Activated T-helper 1 cell treated with Interleukin-2 at 50 U/mL for 16 hours (primary cell): Measurements from ENCODE around the gene MATK.
"Not testable (repeated sequence)": the region's sequence is repeated elsewhere in the genome, so short reads cannot be mapped to it uniquely, and the experiment has no call there.

Experiments used
- DNase-seq: peaks from one replicate; pipeline ENCODE4 v3.0.0-alpha.2; 2020; ENCODE audit warnings: low read depth

Gene MATK

DNA sequence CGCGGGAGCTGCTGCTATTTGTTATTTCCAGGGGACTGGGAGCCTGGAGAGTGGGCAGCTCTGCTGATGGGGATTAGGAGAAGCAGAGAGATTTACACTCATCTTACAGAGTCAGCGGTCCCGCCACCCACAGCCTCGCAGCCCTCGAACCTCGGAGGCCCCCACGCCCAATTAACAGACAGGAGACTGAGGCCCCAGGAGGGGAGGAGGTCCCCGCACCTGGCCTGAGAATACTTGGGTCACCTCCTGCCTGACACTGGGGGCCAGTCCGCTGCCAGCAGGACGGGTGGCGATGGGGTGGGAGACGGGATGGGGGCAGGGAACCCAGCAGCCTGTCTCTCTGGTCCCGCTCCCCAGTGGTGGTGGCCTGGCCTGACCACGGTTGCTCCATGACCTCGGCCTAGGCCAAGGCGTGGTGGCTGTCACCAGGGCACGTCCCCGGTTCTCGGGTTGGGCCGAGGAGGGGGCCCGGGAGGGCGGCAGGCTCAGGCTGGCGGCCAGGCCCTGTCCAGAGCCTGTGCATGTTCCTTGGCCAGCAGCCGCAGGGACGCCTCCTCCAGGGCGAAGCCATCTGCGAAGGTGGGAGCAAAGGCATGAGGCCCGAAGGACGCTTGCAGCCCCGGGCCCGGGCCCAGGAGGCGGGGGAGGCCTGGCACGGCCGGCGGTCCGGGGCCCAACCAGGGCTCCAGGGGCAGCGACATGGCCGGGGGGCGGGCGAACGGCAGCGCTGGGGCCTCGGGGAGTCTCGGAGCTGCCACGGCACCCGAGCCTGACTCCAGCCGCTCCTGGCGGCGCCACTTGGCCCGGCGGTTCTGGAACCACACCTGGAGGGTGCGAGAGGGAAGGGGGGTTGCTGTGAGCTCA is 15.8 kb downstream of the MATK start:
- DNase-seq: no peak

GRCh38 chr19:3769494-3769893 is 16.7 kb downstream of the MATK start:
- no peak for DNase-seq

DNA sequence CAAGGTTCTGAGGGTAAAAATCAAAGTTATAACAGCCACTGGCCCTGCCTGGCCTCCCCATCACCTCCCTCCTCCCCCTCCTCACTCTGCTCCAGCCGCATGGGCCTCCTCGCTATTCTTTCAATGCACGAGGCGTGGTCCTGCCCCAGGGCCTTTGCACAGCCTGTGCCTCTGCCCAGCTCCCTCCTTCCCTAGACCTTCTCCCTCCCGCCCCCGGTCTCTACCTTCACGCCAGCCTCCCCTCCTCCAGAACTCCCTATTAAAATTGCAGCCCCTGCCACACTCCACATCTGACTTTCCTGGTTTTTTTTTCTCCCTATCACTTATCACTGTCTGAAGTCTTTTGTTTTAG is 17.5 kb downstream of the MATK start:
- DNase-seq: no peak

- no peak for DNase-seq
Measured at GRCh38 chr19:3768015-3768747, 18.0 kb downstream of the MATK start.

- no peak for DNase-seq
Measured at GRCh38 chr19:3767050-3767449, 19.1 kb downstream of the MATK start.

GRCh38 chr19:3766520-3766919 is 19.7 kb downstream of the MATK start:
- DNase-seq: no peak

DNA sequence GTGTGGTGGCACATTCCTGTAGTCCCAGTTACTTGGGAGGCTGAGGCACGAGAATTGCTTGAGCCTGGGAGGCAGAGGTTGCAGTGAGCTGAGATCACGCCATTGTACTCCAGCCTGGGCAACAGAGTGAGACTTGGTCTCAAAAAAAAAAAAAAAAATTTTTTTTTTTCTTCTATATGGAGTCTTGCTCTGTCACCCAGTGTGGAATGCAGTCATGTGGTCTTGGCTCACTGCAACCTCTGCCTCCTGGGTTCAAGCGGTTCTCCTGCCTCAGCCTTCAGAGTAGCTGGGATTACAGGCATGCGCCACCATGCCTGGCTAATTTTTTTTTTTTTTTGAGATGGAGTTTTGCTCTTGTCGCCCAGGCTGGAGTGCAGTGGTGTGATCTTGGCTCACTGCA is 20.4 kb downstream of the MATK start:
- DNase-seq: not testable (repeated sequence)

DNA sequence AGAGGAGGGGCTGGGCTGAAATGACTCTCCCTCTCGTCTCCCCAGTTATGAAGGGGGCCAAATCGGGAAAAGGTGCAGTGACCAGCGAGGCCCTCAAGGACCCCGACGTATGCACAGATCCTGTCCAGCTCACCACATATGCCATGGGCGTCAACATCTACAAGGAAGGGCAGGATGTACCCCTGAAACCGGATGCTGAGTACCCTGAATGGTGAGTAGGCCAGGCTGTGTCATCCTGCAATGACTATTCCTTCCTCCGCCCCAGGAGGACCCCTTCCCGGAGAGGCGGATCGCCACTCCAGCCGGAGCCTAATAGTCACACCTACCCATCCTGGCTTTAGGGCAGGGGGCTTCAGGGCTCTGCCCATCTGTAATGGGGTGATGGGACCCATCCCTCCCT is 21.1 kb downstream of the MATK start:
- no peak for DNase-seq

GRCh38 chr19:3762501-3763459 is 23.4 kb downstream of the MATK start, which contains the start of gene MRPL54:
Gene MRPL54, plus strand, starts transcription at chr19:3762682. Its CDS starts 19 bp downstream, at chr19:3762701.
- peak; percentile 99 for DNase-seq

DNA sequence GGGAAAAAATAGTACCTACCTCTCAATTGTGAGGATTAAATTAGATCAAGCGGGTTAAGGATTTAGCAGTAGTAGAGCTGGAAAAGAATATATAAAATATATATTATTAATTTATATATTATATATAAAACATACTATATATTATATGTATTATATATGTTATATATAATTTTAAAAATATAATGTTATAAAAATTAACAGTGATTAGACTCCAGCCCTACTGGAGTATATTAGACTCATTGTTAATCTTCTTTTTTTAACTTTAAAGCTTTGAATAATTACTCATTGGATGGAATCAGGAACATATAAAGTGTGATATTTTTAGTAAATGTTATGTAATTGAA is 24.1 kb downstream of the MATK start:
- no peak for DNase-seq

GRCh38 chr19:3761382-3762129 is 24.6 kb downstream of the MATK start, which contains the start of gene APBA3:
Gene APBA3, minus strand, starts transcription at chr19:3761692. Its CDS starts 1,428 bp downstream, at chr19:3760264.
- DNase-seq: peak; percentile 92

- no peak for DNase-seq
Measured at GRCh38 chr19:3760871-3761361, 25.3 kb downstream of the MATK start.

DNA sequence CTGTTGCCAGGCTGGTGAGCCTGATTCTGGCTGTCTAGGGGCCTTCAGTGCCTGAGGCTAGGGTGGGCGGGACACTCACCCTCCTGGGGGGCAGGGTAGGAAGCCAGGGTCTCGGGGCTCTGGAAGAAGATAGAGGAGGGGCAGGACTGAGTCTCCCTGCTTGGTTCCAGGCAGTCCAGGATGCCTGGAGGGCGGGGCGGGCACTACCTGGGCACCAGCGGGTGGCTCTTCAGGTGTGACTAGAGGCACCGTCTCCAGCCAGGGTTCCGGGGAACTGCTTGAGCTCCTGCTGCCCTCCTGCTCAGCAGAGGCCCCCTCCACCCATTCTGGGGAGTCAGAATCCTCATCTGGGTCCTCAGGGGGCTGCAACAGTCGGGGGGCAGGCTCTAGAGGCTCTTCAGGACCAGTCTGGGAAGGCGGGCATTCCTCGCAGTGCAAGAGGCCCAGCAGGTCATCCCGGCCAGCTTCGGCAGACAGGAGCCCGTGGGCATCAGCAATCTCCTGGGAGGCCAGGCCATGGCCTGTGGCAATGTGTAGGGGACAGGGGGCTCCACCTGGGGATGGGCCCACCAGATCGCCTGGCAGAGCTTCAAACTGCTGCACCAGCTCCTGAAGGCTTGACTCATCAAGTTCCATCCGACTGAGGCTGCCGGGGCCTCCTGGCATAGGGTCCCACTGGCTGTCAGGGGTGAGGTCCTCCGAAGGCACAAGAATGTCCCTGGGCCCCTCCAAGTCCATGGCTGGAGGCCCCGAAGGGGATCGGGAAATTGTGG is 26.5 kb downstream of the MATK start:
- no peak for DNase-seq

DNA sequence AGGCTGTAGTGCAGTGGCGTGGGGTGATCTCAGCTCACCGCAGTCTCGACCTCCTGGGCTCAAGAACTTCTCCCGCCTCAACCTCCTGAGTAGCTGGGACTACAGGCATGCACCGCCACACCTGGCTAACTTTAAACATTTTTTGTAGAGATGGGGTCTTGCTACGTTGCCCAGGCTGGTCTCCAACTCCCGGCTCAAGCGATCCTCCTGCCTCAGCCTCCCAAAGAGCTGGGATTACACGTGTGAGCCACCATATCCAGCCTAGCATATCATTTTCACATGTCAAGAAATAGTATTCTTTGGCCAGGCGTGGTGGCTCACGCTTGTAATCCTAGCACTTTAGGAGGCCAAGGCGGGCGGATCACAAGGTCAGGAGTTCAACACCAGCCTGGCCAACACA is 27.9 kb downstream of the MATK start:
- DNase-seq: not testable (repeated sequence)

DNA sequence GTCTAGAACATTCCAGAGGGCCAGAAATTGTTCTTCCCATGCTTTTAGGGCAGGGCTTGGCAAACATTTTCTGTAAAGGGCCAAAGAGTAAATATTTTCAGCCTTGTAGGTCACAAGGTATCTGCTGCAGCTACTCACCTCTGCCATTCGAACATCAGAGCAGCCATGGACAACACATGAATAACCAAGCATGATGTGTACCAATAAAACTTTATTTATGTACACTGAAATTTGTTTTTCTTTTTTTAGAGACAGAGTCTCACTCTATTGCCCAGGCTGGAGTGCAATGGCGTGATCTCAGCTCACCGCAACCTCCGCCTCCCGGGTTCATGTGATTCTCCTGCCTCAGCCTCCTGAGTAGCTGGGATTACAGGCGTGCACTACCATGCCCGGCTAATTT is 28.5 kb downstream of the MATK start:
- DNase-seq: not testable (repeated sequence)

DNA sequence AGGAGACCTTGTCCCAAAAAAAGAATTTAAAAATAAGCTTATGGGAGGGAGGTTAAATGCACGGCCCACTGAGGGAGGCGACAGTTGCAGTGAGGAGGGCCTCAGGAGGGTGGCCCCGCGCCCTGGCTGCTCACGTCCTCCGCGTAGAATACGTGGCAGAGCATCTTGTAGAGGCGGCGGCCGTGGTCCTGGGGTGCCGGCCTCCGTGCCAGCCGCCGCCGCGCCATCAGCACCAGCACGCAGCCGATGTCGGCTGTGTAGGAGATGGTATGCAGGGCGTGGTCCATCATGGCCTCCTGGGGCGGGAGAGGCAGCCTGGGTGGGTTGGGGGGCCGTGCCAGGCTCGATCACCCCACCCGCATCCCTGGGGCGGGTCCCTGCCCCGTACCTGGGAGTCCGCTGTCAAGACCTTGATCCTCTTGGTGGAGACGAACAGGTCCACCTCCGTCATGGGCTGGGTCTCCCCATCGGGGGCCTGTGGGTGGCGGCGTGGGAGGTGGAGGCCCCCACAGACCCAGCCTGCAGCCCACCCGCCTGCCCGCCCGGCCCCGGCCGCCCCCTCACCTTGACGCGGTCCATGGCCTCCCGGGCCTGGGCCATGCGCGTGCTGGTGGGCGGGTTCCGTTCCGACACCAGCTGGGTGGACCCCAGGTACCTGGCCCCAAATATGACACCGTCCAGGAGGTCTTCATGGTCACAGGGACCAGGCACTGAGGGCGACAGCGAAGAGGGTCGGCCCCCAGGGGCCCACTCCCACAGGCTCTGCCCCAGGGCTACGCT is 32.4 kb downstream of the MATK start:
- DNase-seq: no peak

- DNase-seq: no peak
Measured at GRCh38 chr19:3752492-3752891, 33.7 kb downstream of the MATK start.

DNA sequence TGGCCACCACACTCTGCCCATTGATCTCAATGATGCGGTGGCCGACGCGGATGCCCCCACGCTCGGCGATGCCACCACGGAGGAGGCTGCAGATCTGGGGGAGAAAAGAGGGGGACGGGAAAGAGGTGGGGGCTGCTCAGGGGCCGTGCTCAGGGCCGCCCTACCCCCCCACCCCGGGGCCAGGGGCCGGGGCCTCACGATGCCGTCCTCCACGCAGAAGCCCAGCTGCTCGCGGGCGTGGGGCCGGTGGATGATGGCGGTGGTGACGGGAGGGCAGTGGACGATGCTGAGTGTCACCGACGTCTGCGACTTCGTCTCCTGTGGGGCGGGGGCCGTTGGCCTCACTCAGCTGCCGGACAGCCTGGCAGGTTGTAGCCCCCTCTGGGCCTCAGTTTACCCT is 34.9 kb downstream of the MATK start:
- no peak for DNase-seq

DNA sequence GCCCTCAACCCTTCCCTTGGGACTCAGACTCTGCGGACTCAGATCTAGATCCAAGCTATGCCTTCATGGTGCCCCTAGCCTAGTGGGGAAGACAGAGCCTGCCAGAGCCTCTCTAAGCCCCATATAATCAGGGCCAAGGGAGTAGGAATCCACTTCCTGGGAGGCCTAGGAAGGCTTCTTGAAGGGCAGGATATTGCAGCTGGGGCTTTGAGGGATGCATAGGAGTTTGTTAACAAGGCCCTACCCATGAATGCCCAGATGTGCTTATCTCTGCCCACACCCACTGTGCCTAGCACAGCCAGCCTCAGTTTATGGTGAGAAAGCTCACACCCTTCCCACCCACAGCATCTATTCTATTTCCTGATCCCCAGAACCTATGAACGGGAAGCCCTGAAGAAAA is 36.0 kb downstream of the MATK start:
- no peak for DNase-seq

GRCh38 chr19:3748965-3749364 is 37.2 kb downstream of the MATK start:
- DNase-seq: no peak
